GM20431 (cell line): ENCODE results near the gene DHRS13.
"Not testable (repeated sequence)": the region's sequence is repeated elsewhere in the genome, so short reads cannot be mapped to it uniquely, and the experiment has no call there.

ENCODE experiments used
- in situ Hi-C: fragments of 300-500 bp; cut with MseI, MboI; formaldehyde crosslinking; loops from one replicate; pipeline ENCODE4 v1.15.0; 2020; ENCODE audit warnings: low sequenced_read_pairs; ENCODE audit not compliant: unreplicated experiment

DHRS13 gene

DNA sequence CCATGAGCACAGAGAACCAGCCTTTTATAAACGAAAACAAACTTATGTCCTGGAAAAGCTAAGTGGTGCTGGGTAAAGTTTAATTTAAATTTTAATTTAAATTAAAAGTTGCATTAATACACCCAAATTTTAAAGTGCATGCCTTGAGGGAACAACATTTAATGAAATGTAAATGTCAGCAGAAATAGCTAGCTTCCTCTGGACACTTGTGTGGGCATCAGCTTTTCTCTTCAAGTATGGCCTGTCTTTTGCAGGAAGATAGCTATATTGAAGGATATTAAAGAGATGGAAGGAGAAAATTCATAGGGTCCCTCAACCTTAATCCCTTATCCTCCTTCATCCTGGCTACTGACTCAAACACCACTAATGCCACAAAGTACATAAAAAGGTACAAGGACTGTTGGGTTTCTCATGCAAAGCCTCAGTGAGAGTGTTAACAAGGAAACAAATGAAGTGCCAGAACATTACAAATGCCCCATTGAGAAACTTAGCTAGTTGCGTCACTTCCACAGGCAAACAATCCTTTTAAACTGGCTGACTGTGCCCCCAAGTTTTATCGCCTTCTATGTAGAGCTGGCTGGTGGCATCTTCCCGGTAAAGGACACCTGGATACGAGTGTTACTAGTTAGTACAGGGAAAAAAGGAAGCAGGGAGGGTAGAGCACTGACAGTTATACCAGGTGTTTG is 34.3 kb upstream of the DHRS13 start:
- in situ Hi-C loops, result no loop called here

DNA sequence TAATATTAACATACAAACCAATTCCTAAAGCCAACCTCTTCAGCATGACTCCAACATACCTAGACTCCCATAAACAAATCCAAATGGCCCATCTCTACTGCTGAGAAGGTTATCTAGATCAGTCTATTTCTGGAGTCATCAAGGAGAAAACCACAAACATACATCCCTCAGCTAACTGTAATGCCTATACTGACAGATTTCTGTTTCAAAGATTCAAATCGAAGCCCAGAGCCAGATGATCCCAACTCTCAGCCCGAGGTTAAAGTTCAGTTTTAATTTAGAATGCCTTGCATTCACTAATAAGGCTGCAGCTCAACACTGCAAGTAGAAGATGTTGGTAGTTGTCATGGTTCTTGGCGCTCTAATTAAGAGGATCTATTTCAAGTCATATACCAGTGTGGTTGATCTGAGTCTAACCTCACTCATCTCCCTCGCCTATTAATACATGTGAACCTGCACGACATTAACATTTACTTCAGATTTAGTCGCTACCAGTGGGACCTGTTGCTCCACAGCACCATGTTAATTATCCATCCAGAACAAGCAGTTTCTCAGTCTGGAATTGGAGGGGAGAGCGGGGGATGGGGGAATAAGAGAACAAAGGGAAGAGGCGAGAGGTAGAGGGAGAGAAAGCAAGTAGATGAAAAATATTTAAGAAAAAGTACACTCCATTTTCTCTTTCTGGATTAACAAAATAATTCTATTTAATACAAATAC is 33.0 kb upstream of the DHRS13 start:
- in situ Hi-C loops, result no loop called here

DNA sequence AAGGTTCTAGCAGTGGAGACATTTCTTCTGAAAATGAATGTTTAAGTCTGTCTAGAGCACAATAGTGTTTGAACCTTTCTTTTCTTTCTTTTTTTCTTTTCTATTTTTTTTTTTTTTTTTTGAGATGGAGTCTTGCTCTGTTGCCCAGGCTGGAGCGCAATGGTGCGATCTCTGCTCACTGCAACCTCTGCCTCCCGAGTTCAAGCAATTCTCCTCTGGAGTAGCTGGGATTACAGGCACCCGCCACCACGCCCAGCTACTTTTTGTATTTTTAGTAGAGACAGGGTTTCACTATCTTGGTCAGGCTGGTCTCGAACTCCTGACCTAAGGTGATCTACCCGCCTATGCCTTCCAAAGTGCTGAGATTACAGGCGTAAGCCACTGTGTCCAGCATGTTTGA is 31.6 kb upstream of the DHRS13 start:
- in situ Hi-C loops, result not testable (repeated sequence)

DNA sequence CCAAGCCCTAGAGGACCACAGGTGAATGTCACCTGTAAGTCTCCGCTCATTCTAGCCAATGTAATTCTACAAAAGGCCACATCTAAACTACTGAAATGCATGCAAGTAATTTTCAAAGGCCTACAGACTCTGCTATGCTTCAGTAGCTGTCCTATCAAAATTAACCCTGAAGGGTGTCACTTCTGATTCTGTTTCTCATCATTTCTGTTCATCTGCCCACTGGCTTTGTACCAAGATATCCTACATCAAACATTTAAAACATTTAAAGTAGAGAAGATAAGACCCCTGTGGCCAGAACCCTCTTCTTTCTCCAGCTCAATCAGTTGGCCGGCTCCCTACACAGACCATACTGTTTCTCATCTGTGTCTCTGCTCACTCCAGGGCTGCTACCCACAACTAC is 26.9 kb upstream of the DHRS13 start:
- in situ Hi-C loops, result no loop called here

DNA sequence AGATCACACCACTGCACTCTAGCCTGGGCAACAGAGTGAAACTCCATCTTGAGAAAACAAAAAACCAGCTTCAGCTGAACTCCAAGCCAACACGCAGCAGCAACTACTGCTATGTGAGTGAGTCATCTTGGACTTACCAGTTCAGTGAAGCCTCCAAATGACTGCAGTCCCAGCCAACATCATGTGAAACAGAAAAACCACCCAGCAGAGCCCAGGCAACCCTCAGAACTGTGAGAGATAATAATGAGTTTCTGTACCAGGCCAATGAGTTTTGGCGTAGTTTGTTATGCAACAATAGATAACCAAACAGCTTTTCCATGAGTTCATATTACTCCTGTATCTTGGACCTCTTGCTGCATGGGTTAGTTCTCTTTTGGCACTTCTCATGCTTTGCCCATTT is 25.2 kb upstream of the DHRS13 start:
- in situ Hi-C loops, result no loop called here

DNA sequence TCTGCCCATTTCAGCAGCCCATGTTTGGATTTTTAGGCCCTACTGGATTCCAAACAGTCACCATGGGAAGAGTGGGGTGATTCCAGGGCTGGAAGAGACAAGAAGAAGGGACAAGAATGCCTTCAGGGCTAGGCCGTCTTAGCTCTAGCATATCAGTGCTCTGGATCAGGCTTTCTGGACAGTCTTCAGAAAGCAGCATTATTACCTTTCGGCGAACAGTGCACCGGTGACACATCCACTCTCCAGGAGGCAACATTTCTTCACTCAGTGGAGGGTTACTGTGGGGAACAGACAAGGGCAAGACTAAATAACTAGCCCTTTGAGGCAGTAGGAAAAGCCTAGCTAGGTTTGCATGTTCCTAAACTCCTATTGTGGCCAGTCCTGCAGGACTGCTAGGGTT is 23.9 kb upstream of the DHRS13 start:
- in situ Hi-C loops, result no loop called here

DNA sequence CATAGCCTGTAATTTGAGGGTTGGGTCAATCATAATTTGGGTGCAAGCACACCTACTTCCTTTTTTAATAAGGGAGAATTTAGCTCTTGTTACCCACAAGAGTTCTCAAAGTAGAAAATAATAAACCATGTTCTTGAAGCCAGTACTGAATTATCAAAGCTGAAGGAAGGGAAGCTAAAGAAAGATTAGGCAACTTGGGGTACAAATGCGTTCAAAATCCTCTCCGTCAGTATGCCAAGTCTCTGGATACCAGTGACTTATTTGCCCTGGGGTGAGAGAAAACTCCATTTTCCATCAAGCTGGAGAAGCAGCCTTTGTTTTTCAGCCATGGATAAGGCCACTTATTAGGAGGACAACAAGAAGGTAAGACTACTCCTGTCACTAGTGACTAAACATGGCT is 23.5 kb upstream of the DHRS13 start:
- in situ Hi-C loops, result no loop called here

DNA sequence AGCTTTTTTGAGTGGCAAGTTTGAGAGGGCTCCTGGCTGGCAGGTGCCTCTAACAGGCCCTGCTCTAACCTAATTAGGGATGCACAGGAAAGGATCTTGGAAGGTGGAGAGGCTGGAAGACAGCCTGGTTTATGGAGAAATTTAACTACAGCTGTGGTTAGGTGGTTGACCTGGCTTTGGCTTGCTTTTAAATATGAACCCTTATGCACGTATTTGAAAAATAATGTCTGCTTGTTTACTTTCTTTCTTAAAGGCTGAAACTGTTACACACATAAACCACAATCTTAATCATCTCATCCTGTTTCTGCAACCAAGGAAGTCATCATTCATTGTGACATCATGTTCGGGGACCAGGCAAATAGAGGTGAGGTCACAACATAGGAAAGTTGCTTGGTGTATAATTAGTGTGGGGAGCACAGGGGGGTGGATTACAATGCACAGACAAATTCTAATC is 23.1 kb upstream of the DHRS13 start:
- in situ Hi-C loops, result no loop called here

DNA sequence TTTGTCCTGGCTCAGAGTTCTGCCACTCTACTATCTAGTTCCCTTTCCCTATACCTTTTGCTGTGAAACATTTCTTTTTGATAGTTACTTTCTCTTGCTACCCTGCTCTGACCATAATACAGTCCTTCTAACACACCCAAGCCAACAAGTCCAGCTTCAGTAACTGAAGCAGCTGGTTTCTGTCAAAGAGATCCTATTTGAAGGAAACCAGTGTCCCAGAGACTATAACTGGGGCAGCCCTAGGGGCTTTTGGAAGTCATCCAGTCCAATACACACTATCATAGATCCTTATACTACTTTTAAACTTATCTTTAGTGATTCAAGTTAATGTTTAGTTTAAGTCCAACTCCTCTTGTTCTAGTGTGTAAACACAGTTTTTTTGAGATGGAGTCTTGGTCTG is 17.3 kb upstream of the DHRS13 start:
- in situ Hi-C loops, result no loop called here

DNA sequence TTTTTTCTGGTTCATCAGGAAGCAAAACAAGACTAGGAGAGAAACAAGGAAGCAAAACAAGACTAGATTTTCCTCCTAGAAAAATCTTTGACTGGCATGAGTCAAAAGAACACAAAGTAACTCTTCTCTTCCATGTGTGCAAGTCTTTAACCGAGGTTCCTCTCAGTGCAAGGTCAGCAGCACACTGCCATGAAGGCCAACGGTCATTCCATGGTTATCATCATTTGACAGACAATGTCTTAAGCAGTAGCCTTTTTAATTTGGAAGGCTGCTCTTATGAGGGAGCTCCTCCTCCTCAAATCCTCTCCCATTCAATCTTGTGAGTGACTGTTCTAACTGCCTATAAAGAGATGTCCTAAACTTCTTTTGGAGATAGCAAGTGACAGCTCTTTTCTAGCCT is 15.4 kb upstream of the DHRS13 start:
- in situ Hi-C loops, result no loop called here

DNA sequence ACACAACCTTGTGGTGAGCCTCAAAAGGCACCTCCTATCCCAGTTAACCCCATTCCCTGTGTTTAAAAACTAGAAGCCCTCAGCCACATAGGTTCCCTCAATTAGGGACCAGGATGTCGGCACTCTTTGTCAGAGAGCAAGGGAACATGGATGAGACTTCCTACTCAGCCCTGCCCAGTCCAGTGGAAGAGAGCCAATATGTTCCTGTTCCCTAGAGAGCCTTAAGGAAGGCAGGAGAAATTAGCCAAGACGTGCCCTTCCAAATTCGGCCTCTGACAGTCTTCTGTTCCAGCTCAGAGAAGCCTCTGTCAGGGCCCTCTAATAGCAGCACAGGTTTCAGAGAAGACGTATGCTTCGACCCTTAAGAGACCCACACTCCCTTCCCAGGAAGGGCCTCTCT is 14.6 kb upstream of the DHRS13 start:
- in situ Hi-C loops, result no loop called here

DNA sequence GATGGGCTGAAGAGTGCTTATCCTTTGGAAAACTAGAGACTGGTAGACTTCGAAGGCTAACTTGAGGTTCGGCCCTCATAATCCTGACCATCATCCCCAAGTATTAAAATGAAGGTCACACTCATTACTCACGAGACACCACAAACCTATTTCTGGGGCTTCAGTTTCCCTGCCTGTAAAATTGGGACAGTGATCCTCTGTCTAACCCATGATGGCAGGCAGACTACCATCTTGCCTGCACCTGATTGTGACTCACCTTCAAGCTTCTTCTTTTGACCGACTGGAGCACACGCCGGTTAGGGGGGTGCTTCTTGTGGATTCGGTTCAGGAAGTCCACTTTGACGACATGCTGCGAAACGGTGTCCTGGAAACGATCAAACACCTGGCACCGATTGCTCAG is 14.2 kb upstream of the DHRS13 start:
- in situ Hi-C loops, result no loop called here

DNA sequence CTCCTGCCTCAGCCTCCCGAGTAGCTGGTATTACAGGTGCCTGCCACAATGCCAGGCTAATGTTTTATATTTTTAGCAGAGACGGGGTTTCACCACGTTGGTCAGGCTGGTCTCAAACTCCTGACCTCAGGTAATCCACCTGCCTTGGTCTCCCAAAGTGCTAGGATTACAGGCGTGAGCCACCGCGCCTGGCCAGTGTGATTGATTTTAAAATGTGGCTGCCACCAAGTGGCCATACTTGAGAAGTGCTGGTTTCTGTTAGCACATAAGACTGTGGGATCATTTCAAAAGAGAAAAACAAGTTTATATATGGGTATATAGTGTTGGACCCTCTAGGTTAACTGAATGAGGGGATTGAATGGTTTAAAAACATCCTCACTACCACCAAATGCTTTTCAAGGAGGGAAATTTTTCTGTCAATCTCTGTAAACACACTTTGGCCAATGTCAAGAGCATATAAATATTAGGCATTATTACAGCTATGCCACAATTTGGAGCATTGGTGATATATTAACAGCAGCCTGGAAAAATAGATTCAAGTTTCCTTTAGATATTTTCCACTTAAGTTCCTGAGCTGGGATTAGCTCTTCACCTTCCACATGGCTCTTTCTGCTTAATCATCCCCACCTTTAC is 13.5 kb upstream of the DHRS13 start:
- in situ Hi-C loops, result no loop called here

DNA sequence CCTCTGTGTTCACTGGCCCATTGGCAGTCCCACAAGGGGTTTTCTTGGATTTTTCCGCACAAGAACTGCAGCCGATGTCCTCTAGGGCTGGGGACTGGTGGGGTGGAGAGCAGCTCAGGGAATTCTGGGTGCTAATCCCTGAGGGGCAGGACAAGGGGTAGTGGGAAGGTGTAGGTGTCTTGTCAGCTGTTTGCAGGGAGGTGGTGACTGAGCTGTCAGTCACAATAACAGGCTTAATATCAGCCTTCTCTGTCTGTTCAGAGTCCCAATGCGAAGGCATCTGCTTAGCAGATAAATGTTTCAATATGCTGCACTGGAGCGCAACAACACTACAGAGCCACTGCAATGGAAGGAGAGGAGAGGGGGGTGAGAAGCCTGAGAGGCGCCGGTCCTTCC is 10.1 kb upstream of the DHRS13 start:
- in situ Hi-C loops, result no loop called here

DNA sequence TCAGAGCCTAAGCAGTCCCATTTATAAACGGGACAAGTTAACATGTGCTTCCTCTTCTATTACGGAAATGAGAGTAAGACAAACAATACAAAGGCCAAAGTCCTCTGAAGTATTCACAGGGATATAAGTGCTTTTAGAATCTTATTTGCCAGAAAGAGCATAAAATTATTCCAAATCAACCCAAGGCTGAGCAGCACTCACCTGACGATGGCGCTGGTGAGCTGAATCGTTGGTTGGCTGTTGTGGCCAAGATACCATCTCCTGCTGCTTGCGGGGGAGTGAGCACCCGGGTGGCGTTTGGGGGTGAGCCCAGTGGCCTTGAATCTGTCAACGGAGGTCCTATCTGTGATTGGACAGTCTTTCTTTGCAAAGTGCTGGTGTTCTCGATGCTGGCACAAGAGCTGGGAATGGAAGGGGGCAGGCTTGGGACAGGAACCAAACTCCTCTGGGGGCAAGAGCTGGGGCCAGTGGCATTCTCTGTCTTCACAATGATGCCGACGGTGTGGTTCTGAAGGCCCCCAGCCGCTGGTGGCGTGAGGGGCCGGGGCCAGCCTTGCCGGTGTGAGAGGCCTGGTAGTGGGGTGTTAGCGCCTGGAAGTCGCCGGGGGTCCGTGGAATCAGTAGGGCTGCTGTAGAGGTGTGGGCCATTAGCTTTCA is 9.5 kb upstream of the DHRS13 start:
- in situ Hi-C loops, result no loop called here

DNA sequence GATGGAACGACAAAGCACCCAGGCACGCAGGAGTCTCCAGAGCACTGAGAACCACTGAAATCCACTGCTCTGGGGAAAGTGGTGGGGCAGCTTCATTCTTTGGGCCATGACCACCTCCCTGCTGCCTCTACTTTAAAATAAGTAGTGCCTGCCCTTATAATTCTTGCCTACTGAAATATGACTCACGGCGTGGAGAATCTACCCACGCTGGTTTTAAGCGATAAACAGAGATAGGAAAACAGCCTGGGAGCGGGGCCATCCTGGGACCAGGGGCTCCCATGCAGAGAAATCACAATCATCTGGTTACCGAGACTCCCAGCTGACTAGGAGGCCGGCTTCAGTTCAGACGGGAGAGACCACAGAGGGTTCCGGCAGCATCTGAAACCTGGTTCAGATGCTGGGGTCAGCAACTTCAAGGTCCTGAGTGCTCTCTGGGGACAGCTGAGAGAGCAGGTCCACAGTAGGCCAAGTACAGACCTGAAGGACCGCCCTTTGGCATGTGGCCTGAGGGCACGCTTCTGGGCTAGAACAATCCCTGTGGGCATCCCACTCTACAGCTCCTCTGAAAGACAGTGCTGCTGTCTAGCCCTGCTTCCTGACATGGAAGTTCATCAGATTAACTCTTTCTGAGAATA is 8.6 kb upstream of the DHRS13 start:
- in situ Hi-C loops, result no loop called here

DNA sequence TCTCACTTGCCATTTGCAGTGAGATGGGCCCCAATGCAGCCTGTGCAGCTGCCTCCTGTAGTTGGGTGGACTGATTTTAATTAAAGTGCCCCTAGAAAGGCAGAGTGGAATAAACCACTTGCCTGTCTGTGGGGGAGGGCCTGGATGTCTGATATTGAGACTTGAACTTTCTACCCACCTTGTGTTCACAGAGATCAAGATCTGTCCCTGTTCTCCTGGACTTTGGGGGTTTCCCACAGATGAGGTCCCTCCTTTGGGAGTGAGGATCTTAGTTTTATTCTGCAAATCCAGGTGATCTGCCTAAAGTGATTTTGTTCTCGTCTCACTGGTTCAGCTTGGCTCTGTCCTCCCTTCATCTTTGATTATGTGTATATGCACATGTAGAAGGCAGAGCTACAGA is 7.7 kb upstream of the DHRS13 start:
- in situ Hi-C loops, result no loop called here

DNA sequence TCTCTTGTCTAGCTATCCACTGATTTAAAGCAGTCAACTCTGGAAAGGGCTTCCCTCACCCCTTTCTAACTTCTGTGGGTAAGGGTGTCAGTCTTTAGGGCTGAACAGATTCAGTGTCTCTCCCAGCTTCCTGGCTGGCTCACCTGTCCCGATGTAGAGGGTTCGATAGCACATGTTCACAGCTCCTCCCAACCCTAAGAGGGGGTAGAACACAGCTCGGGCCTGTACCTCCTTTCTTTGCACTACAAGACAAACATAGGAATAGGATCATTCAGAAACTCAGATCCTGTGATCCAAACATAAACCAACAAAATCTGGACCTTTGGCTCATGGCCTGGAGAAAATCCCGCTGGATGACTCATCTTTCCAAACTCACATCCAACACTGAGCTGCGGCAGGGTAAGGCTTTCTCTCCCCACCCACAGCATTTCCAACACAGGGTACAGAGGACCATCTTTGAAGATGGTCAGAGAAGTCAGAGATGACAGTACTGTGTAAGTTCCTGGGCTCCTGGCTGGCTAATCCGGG is 5.8 kb upstream of the DHRS13 start:
- in situ Hi-C loops, result no loop called here

DNA sequence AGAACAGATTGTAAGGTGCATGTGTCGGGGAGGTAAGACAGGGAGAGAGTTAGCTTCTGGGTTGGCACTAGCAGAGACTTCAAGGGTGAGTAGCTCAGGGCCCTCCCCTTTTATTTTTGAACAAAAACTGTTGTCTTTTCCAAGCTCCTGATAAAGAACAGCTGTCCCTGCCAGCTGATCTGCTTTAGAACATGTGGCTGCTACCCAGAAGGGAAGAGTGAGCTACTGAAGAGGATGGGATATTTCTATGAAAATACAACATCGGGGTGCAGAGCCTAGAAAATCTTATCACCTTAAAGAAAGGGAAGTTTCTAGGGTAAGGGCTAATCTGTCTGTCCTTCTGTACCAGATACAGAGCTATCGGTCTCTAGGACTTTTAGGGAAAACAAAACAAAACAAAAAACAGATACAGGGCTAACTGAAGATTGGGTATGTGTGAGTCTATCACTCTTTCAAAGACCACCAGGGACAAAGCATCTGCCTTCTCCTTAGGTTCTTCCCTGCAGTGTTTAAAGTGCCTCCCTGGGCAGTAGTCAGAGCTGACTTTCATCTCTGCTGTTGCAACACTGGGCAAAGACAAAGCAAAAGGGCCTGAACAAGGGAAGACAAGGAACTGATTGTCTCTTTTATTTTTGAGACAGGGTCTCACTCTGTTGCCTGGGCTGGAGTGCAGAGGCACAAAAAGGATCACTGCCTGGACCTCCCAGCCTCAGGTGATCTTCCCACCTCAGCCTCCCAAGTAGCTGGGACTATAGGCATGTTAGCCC is 5.0 kb upstream of the DHRS13 start:
- in situ Hi-C loops, result no loop called here
